ACHN (cell line): Measurements from ENCODE around the gene SH2D7.

ENCODE experiments used
- DNase-seq: peaks from one replicate; pipeline ENCODE4 v3.0.0-alpha.2; 2015
- in situ Hi-C: cut with HindIII; loops from 2 replicates; pipeline ENCODE4 v1.10.0; 2017; ENCODE audit warnings: low sequenced_read_pairs, low pct_ligation_motif_present, low pct_unique_long_range_greater_than_20kb

The SH2D7 gene

DNA sequence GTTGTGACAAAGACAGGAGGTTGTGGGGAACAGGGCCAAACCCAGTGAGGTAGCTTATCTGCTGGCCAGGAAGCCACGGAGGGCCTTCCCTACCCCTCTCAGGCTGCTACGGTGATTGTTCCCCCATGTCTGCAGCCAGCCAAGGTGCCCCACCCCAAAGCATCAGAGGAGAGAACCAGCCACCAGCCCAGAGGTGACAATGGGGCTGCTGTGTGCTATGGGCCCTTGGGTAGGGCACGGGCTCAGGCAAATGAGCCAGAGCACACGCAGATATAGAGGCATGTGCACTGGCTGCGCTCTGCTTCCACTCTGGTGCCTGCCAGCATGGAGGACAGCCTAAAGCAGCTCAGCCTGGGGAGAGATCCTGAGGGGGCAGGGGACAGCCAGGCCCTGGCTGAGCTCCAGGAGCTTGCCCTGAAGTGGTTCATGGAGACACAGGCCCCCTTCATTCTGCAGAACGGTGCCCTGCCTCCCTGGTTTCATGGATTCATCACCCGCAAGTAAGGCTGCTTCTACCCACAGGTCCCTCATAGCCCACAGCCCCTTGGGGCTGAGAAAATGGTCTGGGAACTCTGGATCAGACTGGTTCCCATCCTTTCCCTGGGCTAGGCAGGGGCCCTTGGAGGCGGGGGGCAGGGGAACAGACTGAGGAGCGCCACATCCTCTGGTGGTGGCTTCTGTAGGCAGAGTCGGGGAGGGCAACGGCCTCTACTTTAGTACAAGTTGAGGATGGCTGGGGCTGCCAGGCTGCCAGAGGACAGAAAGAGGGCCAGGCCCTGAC is at the start of gene SH2D7:
Gene SH2D7 (plus strand): TSS at position 301 of the 781 bp plus-strand sequence. CDS start 24 bp downstream, at position 325.
- in situ Hi-C loops, result no loop called here
- no peak for DNase-seq

DNA sequence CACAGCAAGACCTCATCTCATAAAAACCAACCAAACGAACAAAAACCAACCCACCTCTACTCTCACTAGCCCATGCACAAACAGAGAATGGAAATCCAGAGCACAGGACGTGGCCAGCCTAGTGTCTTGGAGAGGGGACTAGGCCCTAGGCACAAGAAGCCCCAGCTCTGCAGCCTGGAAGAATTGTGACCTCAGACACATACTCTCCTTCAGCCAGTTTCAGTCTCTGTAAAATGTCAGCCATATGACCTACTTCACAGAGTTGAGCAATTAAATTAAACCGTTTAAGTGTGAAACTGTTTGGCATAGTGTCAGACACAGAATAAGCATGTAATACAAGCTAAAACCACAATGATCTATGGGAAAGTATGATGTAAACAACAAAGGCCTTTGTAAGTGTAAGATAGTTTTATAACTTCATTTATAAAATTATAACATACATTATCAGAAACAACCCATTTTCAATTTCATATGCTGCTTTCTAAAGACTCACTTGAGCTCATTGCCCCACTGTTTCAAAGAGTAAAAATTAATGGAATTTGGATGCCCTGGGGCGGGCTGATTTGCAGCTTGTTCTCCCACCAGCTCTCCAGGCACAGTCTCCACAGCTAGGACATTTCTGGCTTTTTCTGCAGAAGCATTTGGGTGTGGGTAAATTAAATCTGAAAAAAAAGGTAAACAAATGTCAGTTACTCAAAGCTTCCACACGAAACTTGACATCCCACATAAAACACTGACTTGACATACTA is 47.8 kb upstream of the SH2D7 start:
- in situ Hi-C loops, result no loop called here
- DNase-seq, result no peak

DNA sequence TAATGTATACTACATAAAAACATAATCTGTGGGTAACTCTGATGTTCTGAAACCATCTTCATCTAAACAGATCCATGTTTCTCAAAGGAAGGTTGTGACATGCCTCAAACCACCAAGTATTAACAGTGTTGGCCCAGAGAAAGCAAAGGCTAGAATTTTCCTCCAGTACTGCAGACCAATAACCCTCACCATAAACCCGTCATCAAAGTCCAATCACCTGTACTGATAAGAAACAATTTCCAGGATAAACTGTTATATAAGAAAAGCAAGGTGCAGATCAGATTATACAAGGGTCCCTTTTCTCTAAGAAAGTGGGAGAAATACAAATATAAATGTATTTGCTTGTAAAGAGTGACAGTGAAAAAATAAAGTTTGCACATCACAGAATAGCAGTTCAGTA is 47.2 kb upstream of the SH2D7 start:
- in situ Hi-C loops, result no loop called here
- no peak for DNase-seq

DNA sequence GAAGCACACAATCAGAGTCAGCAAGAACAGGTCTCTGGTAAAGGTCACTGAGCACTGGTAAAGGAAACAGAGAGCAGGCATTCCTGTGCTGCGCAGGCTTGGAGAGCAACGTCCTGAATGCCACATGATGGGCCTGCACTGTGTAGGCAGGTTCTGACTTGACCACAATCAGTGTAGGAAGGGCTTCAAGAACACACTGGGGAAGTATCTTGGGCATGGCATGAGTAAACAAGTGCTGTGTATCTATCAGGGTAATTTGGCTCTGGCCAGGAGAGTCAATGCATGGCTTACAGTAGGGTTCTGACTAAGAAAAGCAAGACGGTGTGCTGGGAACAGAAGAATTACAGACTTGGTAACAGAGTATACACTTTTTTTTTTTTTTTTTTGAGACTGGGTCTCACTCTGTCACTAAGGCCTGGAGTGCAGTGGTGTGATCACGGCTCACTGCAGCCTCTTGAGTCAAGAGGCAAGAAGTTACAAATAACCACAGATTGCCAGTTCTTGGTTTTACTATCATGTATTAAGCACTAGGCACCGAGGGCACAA is 45.5 kb upstream of the SH2D7 start:
- in situ Hi-C loops, result no loop called here

DNA sequence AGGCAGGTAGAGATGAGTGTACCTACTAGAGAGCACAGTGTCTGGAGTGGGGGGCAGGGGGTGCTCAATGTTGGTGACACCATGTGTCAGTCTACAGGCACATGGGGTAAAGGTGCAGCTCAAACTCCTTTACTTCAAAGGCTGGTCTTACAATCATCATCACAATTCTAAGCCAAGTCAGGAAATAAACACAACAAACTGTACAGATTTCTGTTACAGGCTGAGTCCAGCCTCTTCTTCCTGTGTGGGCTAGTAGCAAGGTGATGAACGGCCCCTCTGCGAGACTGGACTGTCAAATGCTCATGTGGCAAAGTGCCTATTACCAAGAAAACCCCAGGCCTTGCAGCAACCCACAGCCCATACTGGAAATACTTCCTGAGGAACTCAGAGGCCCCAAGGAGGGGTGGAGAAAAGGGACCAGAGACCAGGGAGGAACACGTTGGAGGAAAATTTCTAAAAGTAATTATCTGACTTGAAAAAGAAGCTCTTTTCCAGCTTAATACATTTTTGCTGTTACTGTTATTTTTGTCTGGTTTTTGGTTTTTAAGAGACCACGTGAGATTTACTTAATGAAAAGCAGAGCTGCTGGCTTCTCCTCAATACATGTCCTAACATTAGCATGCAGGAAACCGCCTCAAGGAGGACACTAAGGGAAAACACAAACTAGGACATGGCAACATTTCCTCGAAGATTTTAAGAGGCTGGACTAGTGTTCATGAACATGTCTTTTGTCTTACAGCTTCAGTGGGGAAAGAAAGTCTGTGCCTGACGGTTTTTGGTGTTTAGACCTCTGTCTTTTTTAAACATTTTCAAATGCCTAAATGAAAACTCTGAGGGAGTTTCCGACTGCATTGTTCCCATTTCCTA is 44.4 kb upstream of the SH2D7 start:
- no peak for DNase-seq
- in situ Hi-C loops, result no loop called here

More for the DNA sequence above, 45.5 kb upstream of the SH2D7 start:
- DNase-seq, result no peak

DNA sequence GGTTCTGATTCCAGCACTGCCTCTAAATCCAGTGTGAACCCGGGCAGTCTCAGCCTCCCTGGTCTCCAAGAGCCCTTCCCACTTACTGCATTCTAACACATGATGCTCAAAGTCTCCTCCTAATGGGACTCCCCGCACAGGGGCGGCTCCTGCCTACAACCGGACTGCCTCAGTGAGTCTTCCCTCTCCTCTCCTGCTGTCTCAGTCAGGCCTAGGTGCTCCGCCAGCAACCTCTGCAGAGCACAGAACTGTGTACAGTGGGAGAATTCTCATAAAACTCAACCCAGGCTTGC is 43.8 kb upstream of the SH2D7 start:
- DNase-seq, result no peak
- in situ Hi-C loops, result no loop called here

DNA sequence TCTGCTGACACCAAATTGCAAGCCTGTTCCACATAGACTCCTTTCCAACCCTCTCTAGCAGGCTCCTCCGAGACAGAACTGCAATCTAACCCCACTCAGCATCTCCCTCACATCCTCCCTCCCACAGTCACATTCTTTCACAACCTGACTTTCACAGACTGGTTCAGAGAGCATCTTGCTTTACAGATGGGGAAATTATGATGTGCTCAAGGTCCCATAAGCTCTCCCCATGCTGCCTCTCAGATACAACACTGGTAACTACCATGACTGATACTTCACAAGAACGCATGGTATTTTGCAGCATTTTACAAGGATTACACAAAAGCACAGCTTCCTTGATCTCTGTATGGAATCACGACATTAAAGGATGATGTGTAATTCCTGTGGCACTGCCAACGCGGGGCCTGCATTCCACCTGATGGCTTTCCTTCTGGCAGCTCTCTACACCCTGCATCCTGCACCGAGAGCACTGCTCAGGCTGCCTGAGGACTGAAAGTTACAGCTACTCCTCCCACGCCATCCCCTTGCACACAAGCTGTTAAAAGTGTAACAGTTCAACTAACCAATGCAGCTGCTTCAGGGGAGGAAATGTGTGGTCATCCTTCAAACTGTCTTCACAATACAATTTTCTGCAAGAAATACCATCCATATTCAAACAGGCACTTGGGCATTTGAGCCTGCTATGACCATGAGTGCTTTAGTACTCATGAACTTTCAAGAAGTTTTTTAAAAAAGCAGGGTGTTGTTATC is 42.5 kb upstream of the SH2D7 start:
- no peak for DNase-seq
- in situ Hi-C loops, result no loop called here

DNA sequence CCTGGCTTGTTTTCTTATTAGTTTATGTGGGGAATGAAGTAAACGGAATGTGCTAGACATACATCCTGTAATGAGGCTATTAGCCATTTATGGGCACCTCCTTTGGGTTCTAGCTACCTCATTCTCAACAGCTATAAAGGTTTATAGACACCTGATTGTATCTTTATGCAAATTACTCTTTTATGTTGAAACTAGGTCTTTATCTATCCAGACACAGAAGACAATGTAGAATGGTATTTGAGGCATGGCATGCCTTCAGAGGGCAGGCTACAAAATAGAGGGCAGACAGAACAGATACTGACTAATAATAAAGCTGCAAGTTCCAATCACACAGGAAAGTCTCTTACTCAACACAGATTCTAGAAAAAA is 41.9 kb upstream of the SH2D7 start:
- DNase-seq, result no peak
- in situ Hi-C loops, result no loop called here

DNA sequence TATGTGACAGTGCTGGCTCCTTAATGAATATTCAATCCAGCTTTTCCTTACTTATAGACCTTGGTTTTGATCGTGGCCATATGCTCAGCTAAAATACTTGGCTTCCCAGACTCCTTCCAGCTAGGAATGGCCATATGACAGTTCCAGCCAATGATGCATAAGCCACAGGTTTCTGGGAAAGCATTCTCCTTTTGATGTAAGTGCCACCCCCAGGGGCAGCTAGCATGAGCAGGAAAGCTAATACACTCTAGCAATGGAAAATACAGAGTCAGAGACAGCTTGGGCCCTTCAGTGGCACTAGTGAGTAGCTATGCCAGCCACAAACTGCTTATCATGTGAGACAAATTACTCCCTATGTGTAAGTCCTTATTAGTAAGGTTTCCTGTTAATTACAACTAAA is 41.5 kb upstream of the SH2D7 start:
- no peak for DNase-seq
- in situ Hi-C loops, result no loop called here

DNA sequence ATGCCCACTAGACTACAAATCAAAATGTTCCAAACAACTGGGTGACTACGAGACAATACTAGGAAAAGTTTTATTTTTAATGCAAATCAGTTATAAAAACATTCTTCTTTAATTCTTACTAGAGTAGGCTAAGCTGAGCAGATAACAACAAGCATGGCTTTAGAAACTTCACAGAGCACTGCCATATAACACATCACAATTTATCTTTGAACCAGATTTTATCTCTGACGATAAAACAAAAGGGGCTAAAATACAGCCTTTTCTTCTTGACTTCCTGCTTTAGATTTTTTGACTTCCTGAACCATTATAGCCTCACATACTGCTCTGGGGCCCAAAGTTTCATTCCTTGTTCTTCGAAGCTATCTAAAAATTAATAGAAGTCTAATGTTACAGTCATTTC is 40.8 kb upstream of the SH2D7 start:
- in situ Hi-C loops, result no loop called here
- no peak for DNase-seq

DNA sequence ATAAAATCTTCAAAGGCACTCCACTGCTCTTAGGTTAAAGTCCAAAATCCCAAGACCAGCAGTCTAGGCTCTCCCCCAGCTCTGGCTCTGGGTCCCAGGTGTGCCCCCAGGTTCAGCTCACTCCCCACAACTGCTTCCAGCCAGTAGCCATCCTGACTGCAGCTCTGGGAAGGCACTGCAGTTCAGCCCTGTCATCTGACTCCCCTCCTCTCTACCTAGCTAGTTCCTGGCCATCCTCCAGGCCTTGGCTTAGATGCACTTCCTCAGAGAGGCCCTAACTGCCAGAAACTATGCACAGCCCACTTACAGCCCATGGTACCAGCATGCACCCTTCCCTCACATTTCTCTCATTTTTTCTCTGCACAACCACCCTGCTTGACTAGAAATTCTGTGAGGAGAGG is 40.4 kb upstream of the SH2D7 start:
- in situ Hi-C loops, result no loop called here
- DNase-seq, result no peak

DNA sequence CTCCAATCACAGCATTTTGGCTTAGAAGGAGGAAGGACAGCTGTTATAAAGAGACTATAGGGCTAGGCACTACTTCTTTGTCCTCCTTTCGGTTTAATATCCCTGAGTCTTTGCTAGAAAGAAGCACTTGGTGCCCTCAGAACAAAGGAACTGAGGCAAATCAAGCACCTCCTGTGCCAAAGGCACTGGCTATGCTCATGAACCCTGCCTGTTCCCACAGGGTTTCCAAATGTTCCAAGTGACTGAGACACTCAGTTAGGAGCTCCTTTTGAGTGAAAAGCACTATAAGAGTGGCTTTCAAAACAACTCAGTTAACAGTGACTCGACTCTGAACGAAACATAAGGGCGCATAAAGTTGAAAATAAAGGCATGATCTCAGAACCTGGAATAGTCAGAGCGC is 39.8 kb upstream of the SH2D7 start:
- DNase-seq, result no peak
- in situ Hi-C loops, result no loop called here

DNA sequence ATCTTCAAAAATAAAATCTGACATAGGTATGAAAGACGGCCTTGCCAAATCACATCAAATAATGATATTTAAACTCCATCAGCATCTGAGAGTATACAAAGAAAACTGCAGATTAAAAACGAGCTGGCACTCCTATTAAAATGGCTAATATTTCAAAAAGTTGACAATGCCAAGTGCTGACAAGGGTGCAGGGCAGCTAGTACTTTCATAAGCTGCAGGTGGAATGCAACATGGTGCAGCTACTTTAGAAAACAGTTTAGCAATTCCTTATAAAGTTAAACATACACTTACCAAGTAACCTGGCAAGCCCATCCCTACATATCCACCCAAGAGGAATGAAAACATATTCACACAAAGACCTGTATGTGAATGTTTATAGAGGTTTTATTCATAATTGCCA is 37.8 kb upstream of the SH2D7 start:
- in situ Hi-C loops, result no loop called here
- DNase-seq, result no peak

DNA sequence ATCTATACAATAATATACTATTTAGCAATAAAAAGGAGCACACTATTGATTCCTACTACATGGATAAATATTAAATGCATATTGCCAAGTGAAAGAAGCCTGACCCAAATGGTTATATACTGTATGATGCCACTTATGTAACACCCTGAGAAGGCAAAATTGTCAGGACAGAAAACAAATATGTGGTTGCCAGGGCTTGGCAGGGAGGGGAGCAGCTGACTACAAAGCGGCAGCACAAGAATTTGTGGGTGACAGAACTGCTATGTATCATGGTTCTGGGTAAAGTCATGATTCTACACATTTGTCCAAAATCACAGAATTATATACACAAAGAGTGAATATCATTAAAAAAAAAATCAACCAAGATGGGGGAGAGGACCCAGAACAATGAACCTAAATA is 37.4 kb upstream of the SH2D7 start:
- in situ Hi-C loops, result no loop called here
- no peak for DNase-seq

DNA sequence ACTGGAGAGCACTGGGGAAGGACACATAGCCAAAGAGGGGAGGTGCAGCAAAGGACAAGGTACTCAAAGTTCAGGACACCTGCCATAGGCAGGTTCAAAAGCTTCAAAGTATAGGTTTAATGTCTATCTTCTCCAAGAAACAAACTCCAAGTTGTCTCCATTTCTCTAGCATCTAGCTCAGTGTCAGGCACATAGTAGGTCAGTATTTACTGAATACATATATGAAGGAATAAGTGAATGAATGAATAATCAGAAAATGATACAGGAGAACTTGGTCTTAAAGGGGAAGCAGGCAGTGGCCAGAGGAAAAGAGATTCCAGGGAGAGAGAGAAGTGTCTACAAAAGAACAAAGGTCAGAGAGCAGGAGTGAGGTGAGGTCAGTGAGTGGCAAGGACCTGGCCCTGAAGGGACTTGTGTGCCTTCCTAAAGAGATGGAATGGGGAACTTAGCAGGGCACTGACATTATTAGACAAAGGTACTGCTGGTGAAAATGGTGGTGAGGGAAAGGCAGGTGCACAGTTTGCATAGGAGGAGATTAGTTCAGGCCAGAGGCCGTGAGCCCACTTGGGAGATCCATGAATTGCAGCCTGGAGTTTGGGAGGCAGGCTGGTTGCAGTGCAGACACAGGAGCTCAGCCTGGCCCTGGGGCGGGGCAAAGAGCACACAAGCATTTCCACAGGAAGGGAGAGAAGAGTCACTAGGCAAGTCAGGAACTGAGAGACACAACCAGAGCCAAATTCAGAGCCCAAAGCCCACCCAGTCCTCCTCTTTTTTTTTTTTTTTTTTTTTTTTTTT is 36.2 kb upstream of the SH2D7 start:
- in situ Hi-C loops, result no loop called here

DNA sequence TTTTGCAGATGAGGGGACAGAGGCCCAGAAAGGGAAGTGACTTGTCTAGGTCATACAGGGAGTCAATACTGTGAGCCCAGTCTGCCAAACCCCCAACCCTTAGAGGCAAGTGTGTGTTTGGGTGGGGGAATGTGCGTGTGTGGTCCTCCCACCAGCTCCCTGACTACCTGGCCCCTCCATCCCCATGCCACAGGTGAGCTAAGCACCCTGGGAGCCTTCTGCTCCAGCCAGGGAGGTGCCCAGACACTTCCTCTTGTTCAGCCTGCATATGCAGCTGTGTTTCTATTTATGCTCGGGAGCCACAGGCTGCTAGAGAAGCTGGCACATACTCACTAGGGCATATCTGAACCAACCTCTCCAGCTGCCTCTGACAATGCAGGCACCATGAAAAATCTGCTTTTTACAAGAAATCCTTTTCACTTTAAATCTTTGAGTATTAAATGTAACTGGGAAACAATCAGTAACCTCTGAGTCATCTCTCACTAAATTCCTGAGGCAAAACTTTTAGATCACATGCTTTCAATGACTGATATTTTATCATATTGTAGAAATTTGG is 35.6 kb upstream of the SH2D7 start:
- in situ Hi-C loops, result no loop called here

More for the DNA sequence above, 36.2 kb upstream of the SH2D7 start:
- DNase-seq, result peak; percentile 65

DNA sequence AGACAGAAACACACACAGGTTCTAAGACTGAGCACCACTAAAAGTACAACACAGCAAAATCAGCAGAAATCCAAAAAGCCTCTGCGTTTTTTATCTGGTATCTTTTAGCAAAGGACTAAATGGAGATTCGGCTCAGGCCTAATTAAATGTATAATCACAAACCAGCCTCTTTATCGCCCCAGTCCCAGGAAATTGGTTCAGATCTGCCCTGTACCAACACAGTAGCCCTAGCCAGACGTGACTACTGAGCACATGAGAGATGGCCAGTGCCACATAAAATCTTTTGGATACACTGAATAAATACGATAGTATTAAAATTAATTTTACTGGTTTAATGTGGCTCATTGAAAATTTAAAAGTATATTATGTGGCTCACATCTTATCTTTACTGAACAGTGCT is 34.6 kb upstream of the SH2D7 start:
- DNase-seq, result no peak
- in situ Hi-C loops, result no loop called here

More for the DNA sequence above, 35.6 kb upstream of the SH2D7 start:
- peak; percentile 73 for DNase-seq
